HepG2 (cell line): ENCODE measurements around the gene CSNK2A1. TPM values are rescaled to one million over a fixed set of nuclear protein-coding genes. Genes with fewer than 3 reads are reported as not detected.

Experiments
- CBFB ChIP-seq: sonication (generic); formaldehyde crosslinking; IDR thresholded peaks from 2 replicates; pipeline ENCODE4 v1.4.0; 2020; ENCODE audit warnings: missing genetic modification reagents
- DNMT1 ChIP-seq: sonication (generic); formaldehyde crosslinking; IDR thresholded peaks from 2 replicates; pipeline ENCODE4 v1.5.1; 2020; ENCODE audit warnings: mild to moderate bottlenecking, missing genetic modification reagents
- ETS1 ChIP-seq: sonication (generic); formaldehyde crosslinking; IDR thresholded peaks from 2 replicates; pipeline ENCODE4 v1.4.0; 2020; ENCODE audit warnings: missing genetic modification reagents
- ISL2 ChIP-seq: sonication (generic); formaldehyde crosslinking; IDR thresholded peaks from 2 replicates; pipeline ENCODE4 v1.5.0; 2020; ENCODE audit warnings: missing genetic modification reagents
- KAT2B ChIP-seq: fragments of 150-350 bp; IDR thresholded peaks from 2 replicates; pipeline ENCODE4 v1.6.1; 2014; ENCODE audit warnings: low read depth, low read length, borderline replicate concordance
- NR2C2 ChIP-seq: sonication (generic); formaldehyde crosslinking; IDR thresholded peaks from 2 replicates; pipeline ENCODE4 v1.4.0; 2020; ENCODE audit warnings: missing genetic modification reagents, mild to moderate bottlenecking, moderate library complexity, borderline replicate concordance
- RCOR2 ChIP-seq: IDR thresholded peaks from 2 replicates; pipeline ENCODE4 v1.6.1; 2016; ENCODE audit warnings: missing biosample characterization, missing genetic modification reagents
- SNAPC4 ChIP-seq: sonication (generic); formaldehyde crosslinking; IDR thresholded peaks from 2 replicates; pipeline ENCODE4 v1.4.0; 2020; ENCODE audit warnings: mild to moderate bottlenecking, missing genetic modification reagents
- THRA ChIP-seq: sonication (generic); formaldehyde crosslinking; IDR thresholded peaks from 2 replicates; pipeline ENCODE4 v1.4.0; 2020; ENCODE audit warnings: missing genetic modification reagents, borderline replicate concordance
- ZNF24 ChIP-seq: fragments of 450-650 bp; IDR thresholded peaks from 2 replicates; pipeline ENCODE4 v1.6.1; 2017; ENCODE audit warnings: antibody characterized with exemption, mild to moderate bottlenecking
- ZNF343 ChIP-seq: sonication (generic); formaldehyde crosslinking; IDR thresholded peaks from 2 replicates; pipeline ENCODE4 v1.4.0; 2020; ENCODE audit warnings: mild to moderate bottlenecking, missing genetic modification reagents
- polyA plus RNA-seq, 8 experiments: library from polyadenylated mRNA; depleted of rRNA in 3 of 8; stranded (reverse) in 7 of 8; unstranded in 1 of 8; fragments of >200 nt; fragmentation: Illumina TruSeq in 4 of 8; extraction: Trizol in 4 of 8; gene quantifications; 2 replicates each; pipeline versions ENCODE4 v1.2.1 to v1.2.3, GENCODE V29; 2011 to 2016; ENCODE audit warnings: low read depth in 4 of 8, missing spikeins in 1 of 8, mixed read lengths in 1 of 8; ENCODE audit not compliant: insufficient read depth in 1 of 8
- total RNA-seq, 5 experiments: library from RNA; depleted of rRNA; stranded (reverse); fragments of >200 nt; fragmentation: Illumina TruSeq; extraction: Trizol; gene quantifications; 2 replicates each; pipeline ENCODE4 v1.2.3, GENCODE V29; 2016; ENCODE audit warnings: low read depth in 1 of 5
- TF ChIP-seq, protein P1 (sequence below): sonication (generic); formaldehyde crosslinking; IDR thresholded peaks from 2 replicates; pipeline ENCODE4 v1.4.0; 2020; ENCODE audit warnings: missing genetic modification reagents, borderline replicate concordance
- TF ChIP-seq, protein P2 (sequence below): sonication (generic); formaldehyde crosslinking; IDR thresholded peaks from 2 replicates; pipeline ENCODE4 v1.9.0; 2022; ENCODE audit warnings: low read depth, missing genetic modification reagents

The CSNK2A1 gene
- total and polyA plus RNA-seq, 2 of the 13 experiments (the other 11 are each of a cell fraction or from before 2014, with no cell fraction given), result 153 to 231 TPM

DNA sequence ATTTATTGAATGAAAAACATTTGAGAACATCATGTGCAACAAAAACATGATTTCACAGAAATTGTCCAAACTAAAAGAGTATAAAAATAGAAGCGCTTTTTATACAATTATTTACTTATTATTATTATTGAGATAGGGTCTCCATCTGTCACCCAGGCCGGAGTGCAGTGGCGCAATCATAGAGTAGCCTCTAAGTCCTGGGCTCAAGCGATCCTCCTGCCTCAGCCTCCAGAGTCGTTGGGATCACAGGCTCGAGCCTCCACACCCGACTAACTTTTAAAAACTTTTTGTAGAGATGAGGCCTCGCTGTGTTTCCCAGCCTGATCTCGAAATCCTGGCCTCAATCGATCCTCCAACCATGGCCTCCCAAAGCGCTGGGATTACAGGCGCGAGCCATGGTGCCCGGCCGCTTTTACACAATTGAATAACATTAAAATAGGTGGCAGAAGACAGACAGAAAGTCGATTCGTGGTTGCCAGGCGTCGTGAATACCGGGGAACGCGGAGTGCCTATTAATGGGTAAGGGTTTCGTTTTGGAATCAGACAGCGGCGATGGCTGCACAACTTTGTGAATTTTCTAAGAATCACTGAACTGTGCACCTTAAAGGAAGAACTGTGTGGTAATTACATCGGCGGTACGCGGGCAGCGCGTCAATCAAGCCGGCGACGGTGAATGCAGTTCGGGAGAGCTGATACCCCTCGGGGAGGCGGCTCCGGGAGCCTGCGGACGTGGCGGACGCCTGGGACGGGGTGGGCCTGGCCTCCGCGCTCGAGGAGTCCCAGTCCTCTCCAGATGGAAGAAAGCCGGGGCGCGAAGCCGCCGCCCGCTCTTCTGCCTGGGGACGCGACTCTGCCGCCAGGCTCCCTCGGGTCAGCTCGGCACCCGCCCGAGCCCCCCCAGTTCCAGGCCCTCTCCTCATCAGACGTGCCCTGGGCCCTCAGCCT is 82.1 kb downstream of the CSNK2A1 start (continued):
- TF ChIP-seq, protein P1, sequence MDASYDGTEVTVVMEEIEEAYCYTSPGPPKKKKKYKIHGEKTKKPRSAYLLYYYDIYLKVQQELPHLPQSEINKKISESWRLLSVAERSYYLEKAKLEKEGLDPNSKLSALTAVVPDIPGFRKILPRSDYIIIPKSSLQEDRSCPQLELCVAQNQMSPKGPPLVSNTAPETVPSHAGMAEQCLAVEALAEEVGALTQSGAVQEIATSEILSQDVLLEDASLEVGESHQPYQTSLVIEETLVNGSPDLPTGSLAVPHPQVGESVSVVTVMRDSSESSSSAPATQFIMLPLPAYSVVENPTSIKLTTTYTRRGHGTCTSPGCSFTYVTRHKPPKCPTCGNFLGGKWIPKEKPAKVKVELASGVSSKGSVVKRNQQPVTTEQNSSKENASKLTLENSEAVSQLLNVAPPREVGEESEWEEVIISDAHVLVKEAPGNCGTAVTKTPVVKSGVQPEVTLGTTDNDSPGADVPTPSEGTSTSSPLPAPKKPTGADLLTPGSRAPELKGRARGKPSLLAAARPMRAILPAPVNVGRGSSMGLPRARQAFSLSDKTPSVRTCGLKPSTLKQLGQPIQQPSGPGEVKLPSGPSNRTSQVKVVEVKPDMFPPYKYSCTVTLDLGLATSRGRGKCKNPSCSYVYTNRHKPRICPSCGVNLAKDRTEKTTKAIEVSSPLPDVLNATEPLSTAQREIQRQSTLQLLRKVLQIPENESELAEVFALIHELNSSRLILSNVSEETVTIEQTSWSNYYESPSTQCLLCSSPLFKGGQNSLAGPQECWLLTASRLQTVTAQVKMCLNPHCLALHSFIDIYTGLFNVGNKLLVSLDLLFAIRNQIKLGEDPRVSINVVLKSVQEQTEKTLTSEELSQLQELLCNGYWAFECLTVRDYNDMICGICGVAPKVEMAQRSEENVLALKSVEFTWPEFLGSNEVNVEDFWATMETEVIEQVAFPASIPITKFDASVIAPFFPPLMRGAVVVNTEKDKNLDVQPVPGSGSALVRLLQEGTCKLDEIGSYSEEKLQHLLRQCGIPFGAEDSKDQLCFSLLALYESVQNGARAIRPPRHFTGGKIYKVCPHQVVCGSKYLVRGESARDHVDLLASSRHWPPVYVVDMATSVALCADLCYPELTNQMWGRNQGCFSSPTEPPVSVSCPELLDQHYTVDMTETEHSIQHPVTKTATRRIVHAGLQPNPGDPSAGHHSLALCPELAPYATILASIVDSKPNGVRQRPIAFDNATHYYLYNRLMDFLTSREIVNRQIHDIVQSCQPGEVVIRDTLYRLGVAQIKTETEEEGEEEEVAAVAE (CRISPR knock-in tag), result peak; percentile 18; the same call in 1 of the 2 replicates
- TF ChIP-seq THRA (CRISPR knock-in tag), result no peak
- TF ChIP-seq SNAPC4 (CRISPR knock-in tag), result no peak
- TF ChIP-seq ISL2 (CRISPR knock-in tag), result 0 out of 2 replicates have a peak, but pooled peaks have one; percentile 11
- TF ChIP-seq, protein P2, sequence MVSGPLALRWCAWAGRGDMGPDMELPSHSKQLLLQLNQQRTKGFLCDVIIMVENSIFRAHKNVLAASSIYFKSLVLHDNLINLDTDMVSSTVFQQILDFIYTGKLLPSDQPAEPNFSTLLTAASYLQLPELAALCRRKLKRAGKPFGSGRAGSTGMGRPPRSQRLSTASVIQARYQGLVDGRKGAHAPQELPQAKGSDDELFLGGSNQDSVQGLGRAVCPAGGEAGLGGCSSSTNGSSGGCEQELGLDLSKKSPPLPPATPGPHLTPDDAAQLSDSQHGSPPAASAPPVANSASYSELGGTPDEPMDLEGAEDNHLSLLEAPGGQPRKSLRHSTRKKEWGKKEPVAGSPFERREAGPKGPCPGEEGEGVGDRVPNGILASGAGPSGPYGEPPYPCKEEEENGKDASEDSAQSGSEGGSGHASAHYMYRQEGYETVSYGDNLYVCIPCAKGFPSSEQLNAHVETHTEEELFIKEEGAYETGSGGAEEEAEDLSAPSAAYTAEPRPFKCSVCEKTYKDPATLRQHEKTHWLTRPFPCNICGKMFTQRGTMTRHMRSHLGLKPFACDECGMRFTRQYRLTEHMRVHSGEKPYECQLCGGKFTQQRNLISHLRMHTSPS (CRISPR knock-in tag), result no peak
- peak; percentile 9; the same call in 1 of the 2 replicates for TF ChIP-seq NR2C2
- TF ChIP-seq ZNF343, result 0 out of 2 replicates have a peak, but pooled peaks have one; percentile 14
- TF ChIP-seq RCOR2 (CRISPR knock-in tag), result peak; percentile 45; the same call in 1 of the 2 replicates
- TF ChIP-seq CBFB, result no peak
- 0 out of 2 replicates have a peak, but pooled peaks have one; percentile 6 for TF ChIP-seq ZNF24
- TF ChIP-seq ETS1, result no peak
- TF ChIP-seq KAT2B, result no peak
- 0 out of 2 replicates have a peak, but pooled peaks have one; percentile 48 for TF ChIP-seq DNMT1 (CRISPR knock-in tag)
